Left kidney (tissue), 2 donors: ENCODE results near the gene DDX49. TPM values are rescaled to one million over a fixed set of nuclear protein-coding genes. Genes with fewer than 3 reads are reported as not detected.

Experiments
- DNase-seq: peaks from one replicate; pipeline ENCODE4 v3.0.0-alpha.2; 2013
- polyA plus RNA-seq: library from polyadenylated mRNA; unstranded; fragments of 120-200 nt; gene quantifications from one replicate; pipeline ENCODE4 v1.2.1, GENCODE V29; 2013; ENCODE audit not compliant: insufficient read length

Gene DDX49
- polyA plus RNA-seq, 1 donor, result 40.2 TPM

DNA sequence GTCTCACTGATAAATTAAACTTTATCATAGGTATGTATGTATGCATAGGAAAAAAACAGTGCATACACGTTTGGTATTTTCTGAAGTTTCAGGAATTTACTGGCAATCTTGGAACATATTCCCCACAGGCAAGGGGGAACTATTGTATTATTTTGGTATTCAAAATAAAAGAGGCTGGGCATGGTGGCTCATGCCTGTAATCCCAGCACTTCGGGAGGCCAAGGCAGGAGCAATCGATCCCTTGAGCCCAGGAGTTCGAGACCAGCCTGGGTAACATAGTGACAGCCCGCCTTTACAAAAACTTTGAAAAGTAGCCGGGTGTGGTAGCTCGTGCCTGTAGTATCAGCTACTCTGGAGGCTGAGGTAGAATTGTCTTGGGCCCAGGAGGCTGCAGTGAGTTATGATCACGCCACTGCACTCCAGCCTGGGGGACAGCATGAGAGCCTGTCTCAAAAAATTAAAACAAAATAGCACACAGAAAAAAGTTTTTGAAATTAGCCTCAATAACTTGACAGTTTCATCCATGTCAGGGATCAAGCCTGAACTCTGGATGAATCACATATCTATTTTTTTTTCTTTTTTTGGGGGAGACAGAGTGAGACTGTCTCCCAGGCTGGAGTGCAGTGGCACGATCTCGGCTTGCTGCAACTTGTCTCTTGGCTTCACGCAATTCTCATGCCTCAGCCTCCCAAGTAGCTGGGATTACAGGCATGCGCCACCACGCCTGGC lies 50.6 kb downstream of the DDX49 start:
- no peak for DNase-seq

- DNase-seq, result no peak
Measured at GRCh38 chr19:18972301-18972811, 52.8 kb downstream of the DDX49 start.

GRCh38 chr19:18972851-18973250 lies 53.3 kb downstream of the DDX49 start:
- DNase-seq, result no peak

GRCh38 chr19:18975011-18975410 lies 55.5 kb downstream of the DDX49 start:
- no peak for DNase-seq

DNA sequence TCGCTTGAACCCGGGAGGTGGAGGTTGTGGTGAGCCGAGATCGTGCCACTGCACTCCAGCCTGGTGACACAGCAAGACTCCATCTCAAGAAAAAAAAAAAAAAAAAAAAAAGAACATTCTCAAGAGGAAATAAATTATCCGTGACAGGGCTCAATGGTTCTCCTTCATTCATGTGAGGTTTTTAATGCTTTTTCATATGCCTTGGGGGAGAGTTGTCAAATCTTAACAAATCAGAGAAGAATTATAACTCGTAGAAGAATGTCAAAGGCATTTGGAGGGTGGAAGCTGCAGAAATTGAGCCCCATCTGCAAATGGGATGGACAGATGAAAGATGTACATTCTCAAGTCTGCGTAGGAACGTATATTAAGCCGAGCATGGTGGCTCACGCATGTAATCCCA lies 56.4 kb downstream of the DDX49 start:
- no peak for DNase-seq

Other genes starting within 250 kb of the DDX49 start
- 16.7 TPM for gene CRTC1, start 236.0 kb upstream of the DDX49 start, polyA plus RNA-seq
- gene COMP, start 128.4 kb upstream of the DDX49 start, polyA plus RNA-seq, result 0.55 TPM
- gene UPF1, start 87.8 kb upstream of the DDX49 start, polyA plus RNA-seq, result 49.1 TPM
- gene CERS1, start 23.6 kb upstream of the DDX49 start, polyA plus RNA-seq, result 4.5 TPM
- 89.5 TPM for gene COPE, start 328 bp upstream of the DDX49 start, polyA plus RNA-seq
- 48.2 TPM for gene HOMER3, start 21.5 kb downstream of the DDX49 start, polyA plus RNA-seq
- 129 TPM for gene SUGP2, start 113.8 kb downstream of the DDX49 start, polyA plus RNA-seq
- gene ARMC6, start 113.9 kb downstream of the DDX49 start, polyA plus RNA-seq, result 40.9 TPM
- 20.0 TPM for gene SLC25A42, start 144.3 kb downstream of the DDX49 start, polyA plus RNA-seq
- 26.1 TPM for gene TMEM161A, start 218.8 kb downstream of the DDX49 start, polyA plus RNA-seq